Ishikawa (cell line): ENCODE data around the gene RNF31.

Source experiments
- CEBPB ChIP-seq: IDR thresholded peaks from 2 replicates; pipeline ENCODE4 v1.6.1; 2012
- EP300 ChIP-seq: IDR thresholded peaks from 2 replicates; pipeline ENCODE4 v1.6.1; 2012; ENCODE audit warnings: borderline replicate concordance
- MAX ChIP-seq: IDR thresholded peaks from 2 replicates; pipeline ENCODE4 v1.6.1; 2012
- TAF1 ChIP-seq: IDR thresholded peaks from 2 replicates; pipeline ENCODE4 v1.6.1; 2012; ENCODE audit warnings: low read depth, mild to moderate bottlenecking
- YY1 ChIP-seq: IDR thresholded peaks from 2 replicates; pipeline ENCODE4 v1.6.1; 2012; ENCODE audit warnings: low read depth

GRCh38 chr14:24185026-24185425 is 37.7 kb downstream of the RNF31 start:
- TF ChIP-seq EP300: no peak
- no peak for TF ChIP-seq YY1
- TF ChIP-seq CEBPB: no peak
- no peak for TF ChIP-seq MAX
- TF ChIP-seq TAF1: no peak
